ENCODE results near the gene KHDC4.

DNA sequence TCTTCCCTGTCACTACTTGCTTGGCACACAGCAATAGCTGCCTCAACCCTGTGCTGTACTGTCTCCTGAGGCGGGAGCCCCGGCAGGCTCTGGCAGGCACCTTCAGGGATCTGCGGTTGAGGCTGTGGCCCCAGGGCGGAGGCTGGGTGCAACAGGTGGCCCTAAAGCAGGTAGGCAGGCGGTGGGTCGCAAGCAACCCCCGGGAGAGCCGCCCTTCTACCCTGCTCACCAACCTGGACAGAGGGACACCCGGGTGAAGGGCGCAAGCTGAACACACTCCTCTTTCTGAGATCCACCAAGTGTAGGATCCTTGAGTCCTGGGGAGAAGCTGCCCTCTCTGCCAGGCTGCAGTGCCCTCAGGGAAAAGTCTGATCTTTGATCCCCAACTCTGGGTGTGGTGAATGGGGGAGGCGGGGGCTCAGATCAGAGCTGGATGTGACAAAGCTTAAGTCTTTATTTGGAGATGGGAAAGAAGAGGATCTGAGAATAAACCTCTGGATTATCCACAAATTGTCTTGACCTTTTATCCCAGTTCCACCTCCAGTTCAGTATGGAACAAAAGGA, 8.4 kb upstream of the KHDC4 start:
- TF ChIP-seq, protein P1, sequence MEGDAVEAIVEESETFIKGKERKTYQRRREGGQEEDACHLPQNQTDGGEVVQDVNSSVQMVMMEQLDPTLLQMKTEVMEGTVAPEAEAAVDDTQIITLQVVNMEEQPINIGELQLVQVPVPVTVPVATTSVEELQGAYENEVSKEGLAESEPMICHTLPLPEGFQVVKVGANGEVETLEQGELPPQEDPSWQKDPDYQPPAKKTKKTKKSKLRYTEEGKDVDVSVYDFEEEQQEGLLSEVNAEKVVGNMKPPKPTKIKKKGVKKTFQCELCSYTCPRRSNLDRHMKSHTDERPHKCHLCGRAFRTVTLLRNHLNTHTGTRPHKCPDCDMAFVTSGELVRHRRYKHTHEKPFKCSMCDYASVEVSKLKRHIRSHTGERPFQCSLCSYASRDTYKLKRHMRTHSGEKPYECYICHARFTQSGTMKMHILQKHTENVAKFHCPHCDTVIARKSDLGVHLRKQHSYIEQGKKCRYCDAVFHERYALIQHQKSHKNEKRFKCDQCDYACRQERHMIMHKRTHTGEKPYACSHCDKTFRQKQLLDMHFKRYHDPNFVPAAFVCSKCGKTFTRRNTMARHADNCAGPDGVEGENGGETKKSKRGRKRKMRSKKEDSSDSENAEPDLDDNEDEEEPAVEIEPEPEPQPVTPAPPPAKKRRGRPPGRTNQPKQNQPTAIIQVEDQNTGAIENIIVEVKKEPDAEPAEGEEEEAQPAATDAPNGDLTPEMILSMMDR (IDR thresholded peaks at IDR 0.05): no peak
- no peak for TF ChIP-seq POLR2A (IDR thresholded peaks at IDR 0.05)

All from body of pancreas (tissue), 4 donors.